Transverse colon (tissue), 4 donors: ENCODE results near the gene MOB1B.

ENCODE experiments used
- POLR2A ChIP-seq: fragments of 450-650 bp; IDR thresholded peaks from one replicate; pipeline ENCODE4 v1.6.1; 2016; ENCODE audit warnings: antibody characterized with exemption, mild to moderate bottlenecking, moderate library complexity
- POLR2AphosphoS5 ChIP-seq, 3 donors: sonication (generic); formaldehyde crosslinking; IDR thresholded peaks; one replicate each; pipeline ENCODE4 v1.6.1; 2016; ENCODE audit warnings: antibody characterized with exemption in 3 of 3
- TF ChIP-seq, protein P1 (sequence below), 5 experiments: fragments of 200-600 bp in 3 of 5; fragments of 450-650 bp in 2 of 5; sonication (generic) in 3 of 5; IDR thresholded peaks; 1 replicate in 2 of 5; 2 replicates in 3 of 5; pipeline ENCODE4 v1.5.1; 2016 to 2017; ENCODE audit warnings: antibody characterized with exemption in 5 of 5, inconsistent platforms in 3 of 5, mild to moderate bottlenecking in 2 of 5, moderate library complexity in 1 of 5

DNA sequence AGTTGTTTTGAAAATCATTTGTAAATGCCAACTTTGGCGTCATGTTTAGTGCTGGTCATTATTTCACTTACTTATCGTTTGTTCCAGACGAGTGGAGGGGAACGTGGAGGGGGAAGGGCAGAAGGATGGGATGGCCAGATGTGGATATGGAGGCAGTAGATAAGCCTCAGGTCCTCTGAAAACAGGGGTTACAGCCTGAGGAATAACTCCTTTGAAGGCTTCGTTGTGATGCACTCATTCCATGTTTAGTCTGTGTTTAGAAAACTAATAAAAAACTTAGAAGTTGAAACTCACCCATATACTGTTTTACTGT, 1.1 kb downstream of the MOB1B start:
- TF ChIP-seq, protein P1, sequence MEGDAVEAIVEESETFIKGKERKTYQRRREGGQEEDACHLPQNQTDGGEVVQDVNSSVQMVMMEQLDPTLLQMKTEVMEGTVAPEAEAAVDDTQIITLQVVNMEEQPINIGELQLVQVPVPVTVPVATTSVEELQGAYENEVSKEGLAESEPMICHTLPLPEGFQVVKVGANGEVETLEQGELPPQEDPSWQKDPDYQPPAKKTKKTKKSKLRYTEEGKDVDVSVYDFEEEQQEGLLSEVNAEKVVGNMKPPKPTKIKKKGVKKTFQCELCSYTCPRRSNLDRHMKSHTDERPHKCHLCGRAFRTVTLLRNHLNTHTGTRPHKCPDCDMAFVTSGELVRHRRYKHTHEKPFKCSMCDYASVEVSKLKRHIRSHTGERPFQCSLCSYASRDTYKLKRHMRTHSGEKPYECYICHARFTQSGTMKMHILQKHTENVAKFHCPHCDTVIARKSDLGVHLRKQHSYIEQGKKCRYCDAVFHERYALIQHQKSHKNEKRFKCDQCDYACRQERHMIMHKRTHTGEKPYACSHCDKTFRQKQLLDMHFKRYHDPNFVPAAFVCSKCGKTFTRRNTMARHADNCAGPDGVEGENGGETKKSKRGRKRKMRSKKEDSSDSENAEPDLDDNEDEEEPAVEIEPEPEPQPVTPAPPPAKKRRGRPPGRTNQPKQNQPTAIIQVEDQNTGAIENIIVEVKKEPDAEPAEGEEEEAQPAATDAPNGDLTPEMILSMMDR (IDR thresholded peaks at IDR 0.05) = no peak
- TF ChIP-seq POLR2A = no peak
- TF ChIP-seq POLR2AphosphoS5 (IDR thresholded peaks at IDR 0.05) = no peak
